HCT116 (cell line): ENCODE data around the gene EPHA4.

Experiments
- CBX3 ChIP-seq: IDR thresholded peaks from 2 replicates; pipeline ENCODE4 v1.6.1; 2012; ENCODE audit warnings: low read depth
- CTCF ChIP-seq, 3 experiments: fragments of 200-600 bp in 1 of 3; sonication (generic) in 1 of 3; IDR thresholded peaks in 2 of 3; conservative IDR thresholded peaks in 1 of 3; 2 replicates each; pipeline ENCODE4 v1.5.1; 2012 to 2017; ENCODE audit warnings: low read depth in 2 of 3, low read length in 2 of 3, antibody characterized with exemption in 1 of 3, borderline replicate concordance in 1 of 3, control low read depth in 1 of 3, mild to moderate bottlenecking in 1 of 3, mixed read lengths in 1 of 3, mixed run types in 1 of 3, moderate library complexity in 1 of 3; ENCODE audit not compliant: insufficient read depth in 1 of 3
- EZH2 ChIP-seq: fragments of 200-600 bp; sonication (generic); IDR thresholded peaks from 2 replicates; pipeline ENCODE4 v1.6.1; 2017; ENCODE audit warnings: antibody characterized with exemption, mixed run types
- EZH2phosphoT487 ChIP-seq: fragments of 200-600 bp; IDR thresholded peaks from 2 replicates; pipeline ENCODE4 v1.6.1; 2018; ENCODE audit warnings: antibody characterized with exemption, borderline replicate concordance
- REST ChIP-seq: IDR thresholded peaks from 2 replicates; pipeline ENCODE4 v1.6.1; 2012; ENCODE audit warnings: low read depth
- SIN3A ChIP-seq: IDR thresholded peaks from 2 replicates; pipeline ENCODE4 v1.6.1; 2012; ENCODE audit warnings: low read depth
- SRF ChIP-seq: IDR thresholded peaks from 2 replicates; pipeline ENCODE4 v1.6.1; 2012; ENCODE audit warnings: low read depth
- TCF7L2 ChIP-seq: IDR thresholded peaks from 2 replicates; pipeline ENCODE4 v1.7.0; 2011; ENCODE audit warnings: borderline replicate concordance, inconsistent platforms; ENCODE audit not compliant: insufficient read depth, insufficient read length; ENCODE audit errors: extremely low read depth

GRCh38 chr2:221502270-221503010 lies 69.7 kb downstream of the EPHA4 start:
- no peak for TF ChIP-seq REST
- no peak for TF ChIP-seq EZH2phosphoT487
- TF ChIP-seq TCF7L2 = no peak
- TF ChIP-seq CTCF (IDR thresholded peaks at IDR 0.05 in 2 of 3, conservative IDR thresholded peaks at IDR 0.05 in 1 of 3; ENCODE audit: borderline replicate concordance in 1 of 3, insufficient read depth in 1 of 3, low read depth in 2 of 3, low read length in 2 of 3) = no peak
- no peak for TF ChIP-seq CBX3
- TF ChIP-seq SRF = no peak
- no peak for TF ChIP-seq EZH2
- no peak for TF ChIP-seq SIN3A
